Skeletal muscle cell (primary cell): ENCODE data around the gene AHRR.

Experiments
- DNase-seq: peaks from one replicate; pipeline ENCODE4 v3.0.0-alpha.2; 2010; ENCODE audit warnings: low read depth
- H3K4me3 ChIP-seq: 2 replicates; pipeline ENCODE4 v1.5.1; 2011; ENCODE audit warnings: low read depth, mild to moderate bottlenecking, control low read depth, low read length, moderate library complexity

The AHRR gene

DNA sequence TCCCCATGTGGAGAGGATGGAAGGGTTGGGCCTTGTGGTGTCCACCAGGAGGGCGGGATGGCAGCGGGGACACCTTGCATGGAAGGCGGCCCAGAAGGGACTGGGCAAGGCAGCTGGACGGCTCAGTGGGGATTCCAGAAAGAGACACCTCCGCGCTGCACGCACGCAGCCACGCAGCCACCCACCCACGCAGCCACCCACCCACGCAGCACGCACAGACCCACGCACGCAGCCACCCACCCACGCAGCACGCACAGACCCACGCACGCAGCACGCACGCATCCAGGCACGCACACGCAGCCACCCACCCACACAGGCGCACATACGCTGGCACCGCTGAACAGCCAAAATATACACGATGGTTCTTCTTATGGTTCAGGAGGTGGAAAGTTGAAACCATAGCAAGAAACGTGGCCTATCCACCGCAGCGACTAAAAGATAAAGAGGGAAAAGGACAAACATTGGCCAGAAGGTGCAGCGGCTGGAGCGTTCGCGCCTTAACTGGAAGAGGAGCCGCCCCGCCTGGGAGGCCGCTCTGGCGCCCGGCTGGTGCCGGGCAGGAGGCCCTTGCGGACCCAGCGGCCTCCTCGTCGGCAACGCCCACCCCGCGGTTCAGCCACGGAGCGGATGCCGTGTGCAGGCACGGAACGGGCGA, 99.2 kb downstream of the AHRR start:
- DNase-seq, result no peak
- H3K4me3 ChIP-seq, result no peak overlapping the region

GRCh38 chr5:421287-421880, 99.9 kb downstream of the AHRR start:
- no peak for DNase-seq
- no peak overlapping the region for H3K4me3 ChIP-seq

GRCh38 chr5:421901-422300, 100.4 kb downstream of the AHRR start:
- H3K4me3 ChIP-seq, result no peak overlapping the region
- DNase-seq, result no peak

GRCh38 chr5:422323-423232, 101.1 kb downstream of the AHRR start:
- DNase-seq, result no peak
- H3K4me3 ChIP-seq, result no peak overlapping the region

DNA sequence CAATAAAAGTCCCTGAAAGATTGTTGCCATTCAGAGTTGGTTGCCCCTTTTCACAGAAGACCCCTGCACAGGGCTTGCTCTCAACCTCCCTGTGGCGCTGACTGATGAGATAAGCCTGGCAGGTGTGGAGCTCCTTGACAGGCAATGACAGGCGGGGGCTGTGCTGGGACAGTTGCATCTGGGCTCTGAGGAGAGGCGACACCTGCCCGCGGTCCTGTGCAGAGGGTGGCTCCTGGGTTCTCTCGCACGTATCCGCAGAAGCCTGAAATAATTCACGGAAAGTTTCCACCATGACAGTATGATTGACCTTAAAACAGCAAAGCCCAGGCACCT, 101.7 kb downstream of the AHRR start:
- H3K4me3 ChIP-seq, result no peak overlapping the region
- no peak for DNase-seq

DNA sequence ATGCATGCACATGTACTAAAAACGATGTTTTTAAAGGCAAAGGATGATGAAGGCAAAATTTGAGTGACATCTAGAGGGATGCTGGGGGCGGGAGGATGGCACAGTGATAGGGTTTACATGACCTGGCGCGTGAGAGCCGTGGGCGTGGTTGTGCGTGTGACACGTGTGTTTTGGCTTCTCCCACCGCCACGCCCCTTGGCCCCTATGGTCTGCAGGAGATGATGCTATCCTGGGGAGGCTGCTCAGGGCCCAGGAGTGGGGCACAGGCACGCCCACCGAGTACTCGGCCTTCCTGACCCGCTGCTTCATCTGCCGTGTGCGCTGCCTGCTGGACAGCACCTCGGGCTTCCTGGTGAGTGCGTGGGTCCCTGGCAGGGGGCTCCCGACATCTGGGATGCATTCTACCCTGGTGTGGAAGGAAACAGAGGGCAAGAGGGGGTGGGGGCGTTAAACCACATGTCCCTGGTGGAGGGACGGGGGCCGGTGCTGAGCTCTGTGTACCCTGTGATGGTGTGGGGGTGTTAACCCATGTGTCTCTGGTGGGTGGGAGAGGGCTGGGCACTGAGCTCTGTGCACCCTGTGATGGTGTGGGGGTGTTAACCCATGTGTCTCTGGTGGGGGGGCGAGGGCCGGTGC, 102.2 kb downstream of the AHRR start:
- no peak overlapping the region for H3K4me3 ChIP-seq
- no peak for DNase-seq

- H3K4me3 ChIP-seq, result no peak overlapping the region
- DNase-seq, result no peak
Measured at GRCh38 chr5:424301-425110, 103.0 kb downstream of the AHRR start.

DNA sequence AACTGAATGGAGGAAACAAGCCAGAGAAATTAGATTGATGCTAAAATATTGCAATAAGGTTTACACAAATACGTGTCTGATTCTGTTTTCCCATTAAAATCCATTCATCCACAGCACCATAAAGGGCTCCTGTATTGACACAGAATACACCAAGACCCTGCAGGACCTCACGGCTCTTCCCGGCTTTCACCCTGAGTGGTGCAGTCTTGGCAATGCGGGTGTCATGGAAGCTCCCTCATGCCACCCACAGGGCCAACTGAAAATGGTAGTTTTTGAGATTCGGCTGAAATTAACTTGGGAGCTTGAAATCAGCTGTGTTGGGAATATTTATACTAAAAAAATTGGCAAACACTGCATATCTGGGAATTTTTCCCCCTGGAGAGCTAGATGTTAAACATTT, 104.2 kb downstream of the AHRR start:
- no peak overlapping the region for H3K4me3 ChIP-seq
- no peak for DNase-seq

DNA sequence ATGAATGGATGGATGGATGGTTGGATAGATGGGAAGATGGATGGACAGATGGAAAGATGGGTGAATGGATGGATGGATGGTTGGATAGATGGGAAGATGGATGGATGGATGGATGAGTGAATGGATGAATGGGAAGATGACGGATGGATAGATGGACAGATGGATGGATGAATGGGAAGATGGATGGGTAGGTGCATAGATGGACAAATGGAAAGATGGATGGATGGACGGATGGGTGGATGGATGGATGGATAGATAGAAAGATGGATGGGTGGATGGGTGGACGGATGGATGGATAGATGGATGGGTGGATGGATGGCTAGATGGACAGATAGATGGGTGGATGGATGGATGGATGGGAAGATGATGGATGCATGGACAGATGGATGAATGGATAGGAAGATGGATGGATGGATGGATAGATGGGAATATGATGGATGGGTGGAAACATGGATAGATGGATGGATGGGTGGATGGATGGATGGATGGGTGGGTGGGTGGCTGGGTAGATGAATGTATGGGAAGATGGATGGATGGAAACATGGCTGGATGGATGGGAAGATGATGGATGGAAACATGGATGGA, 105.0 kb downstream of the AHRR start:
- no peak overlapping the region for H3K4me3 ChIP-seq
- no peak for DNase-seq

DNA sequence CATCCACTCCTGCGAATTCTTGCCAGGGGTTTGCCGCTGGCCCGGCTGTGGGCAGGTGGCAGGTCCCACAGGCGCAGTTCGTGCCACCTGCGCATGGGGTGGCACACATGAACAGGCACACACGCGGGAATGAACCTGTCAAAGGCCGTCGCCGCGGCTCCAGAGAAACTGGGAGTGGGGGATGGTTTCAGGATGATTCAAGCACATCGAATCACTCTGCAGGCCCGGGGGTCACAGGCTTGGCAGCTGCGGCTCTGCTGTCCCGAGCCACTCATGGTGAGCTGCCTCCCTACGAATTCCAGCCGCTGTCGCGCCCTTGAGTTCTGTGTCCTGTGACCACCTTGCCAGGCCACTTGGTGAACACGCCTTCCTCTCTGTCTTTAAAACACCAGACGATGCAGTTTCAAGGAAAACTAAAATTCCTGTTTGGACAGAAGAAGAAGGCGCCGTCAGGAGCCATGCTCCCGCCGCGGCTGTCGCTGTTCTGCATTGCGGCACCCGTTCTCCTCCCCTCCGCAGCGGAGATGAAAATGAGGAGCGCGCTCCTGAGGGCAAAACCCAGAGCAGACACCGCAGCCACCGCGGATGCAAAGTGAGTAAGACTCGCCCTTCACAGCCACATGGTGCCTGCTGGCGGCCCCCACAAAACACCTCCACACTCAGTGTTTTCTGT, 106.0 kb downstream of the AHRR start:
- DNase-seq, result no peak
- H3K4me3 ChIP-seq, result no peak overlapping the region

GRCh38 chr5:428219-428618, 106.7 kb downstream of the AHRR start:
- no peak overlapping the region for H3K4me3 ChIP-seq
- DNase-seq, result no peak

DNA sequence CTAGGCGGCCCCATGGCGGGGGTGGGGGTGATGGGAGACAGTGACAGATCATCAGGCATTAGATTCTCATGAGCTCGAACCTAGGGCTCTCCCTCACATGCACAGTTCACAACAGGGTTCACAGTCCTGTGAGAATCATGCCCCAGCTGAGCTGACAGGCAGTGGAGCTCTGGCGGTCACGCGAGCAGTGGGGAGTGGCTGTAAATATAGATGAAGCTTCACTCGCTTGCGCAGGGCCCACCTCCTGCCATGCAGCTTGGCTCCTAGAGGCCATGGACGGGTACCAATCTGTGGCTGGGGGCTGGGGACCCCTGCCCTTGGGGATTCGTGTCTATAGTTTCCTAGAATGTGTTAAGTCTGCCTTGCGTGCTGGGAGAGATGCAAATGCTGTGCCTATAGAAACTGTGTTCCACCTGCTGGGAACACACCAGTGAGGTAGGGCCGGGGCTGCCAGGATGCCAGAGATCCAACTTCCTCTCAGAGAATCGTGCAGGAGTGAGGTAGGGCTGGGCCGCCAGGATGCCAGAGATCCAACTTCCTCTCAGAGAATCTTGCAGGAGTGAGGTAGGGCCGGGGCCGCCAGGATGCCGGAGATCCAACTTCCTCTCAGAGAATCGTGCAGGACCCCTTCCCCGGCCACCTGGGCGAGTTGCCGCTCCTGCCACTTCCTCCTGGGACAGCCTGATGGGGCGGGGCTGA, 107.4 kb downstream of the AHRR start:
- H3K4me3 ChIP-seq, result no peak overlapping the region
- DNase-seq, result no peak

- no peak overlapping the region for H3K4me3 ChIP-seq
- no peak for DNase-seq
Measured at GRCh38 chr5:429453-430188, 108.1 kb downstream of the AHRR start.

DNA sequence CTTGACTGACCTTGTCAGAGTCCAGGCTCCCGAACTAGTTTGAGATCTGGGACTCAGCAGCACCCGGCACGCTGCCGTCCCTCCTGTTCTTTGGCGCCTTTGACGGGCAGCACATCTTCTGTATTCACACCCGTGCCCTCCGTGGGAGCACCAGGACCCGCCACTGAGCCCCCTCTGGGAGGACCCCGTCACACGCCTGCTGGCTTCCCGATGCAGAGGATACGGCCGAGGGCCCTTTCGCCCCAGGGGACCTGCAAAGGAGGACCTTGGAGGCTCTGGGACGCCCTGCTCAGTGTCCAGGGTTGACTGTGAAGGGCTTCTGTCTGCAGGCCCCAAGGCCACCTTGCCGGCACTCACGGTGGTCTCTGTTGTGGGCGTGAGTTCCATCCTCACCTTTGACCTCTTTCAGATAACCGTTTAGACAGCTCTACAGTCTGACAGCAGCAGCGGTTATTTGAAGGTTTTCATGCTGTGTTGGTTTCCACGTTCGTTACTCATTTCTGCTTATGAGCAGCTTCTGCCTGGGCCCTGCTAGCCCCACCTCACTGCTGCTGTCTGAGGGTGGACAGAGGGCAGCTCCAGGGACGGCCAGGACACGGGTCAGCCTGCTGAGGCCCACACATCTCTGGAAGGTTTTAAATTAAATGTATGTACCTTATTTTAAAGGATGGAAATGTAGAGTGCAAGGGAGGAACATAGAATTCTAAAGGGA, 108.9 kb downstream of the AHRR start:
- H3K4me3 ChIP-seq, result no peak overlapping the region
- no peak for DNase-seq

- DNase-seq, result no peak
- H3K4me3 ChIP-seq, result no peak overlapping the region
Measured at GRCh38 chr5:431001-431710, 109.6 kb downstream of the AHRR start.

DNA sequence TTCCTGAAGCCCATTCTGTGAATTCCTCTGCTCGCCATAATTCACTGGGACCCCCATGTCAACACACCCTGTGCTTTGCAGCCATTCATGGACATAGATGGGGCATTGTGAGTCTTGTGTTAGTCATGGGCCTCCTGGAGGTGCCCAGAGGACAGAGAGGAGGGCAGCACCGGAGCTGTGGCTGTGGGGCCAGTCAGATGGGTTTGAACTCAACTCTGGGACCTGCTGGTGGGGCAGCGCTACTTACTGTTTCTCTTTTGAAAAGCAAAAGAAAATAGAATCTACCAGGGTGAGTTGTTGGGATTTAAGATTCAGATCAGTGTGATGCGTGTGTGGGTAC, 110.2 kb downstream of the AHRR start:
- no peak for DNase-seq
- no peak overlapping the region for H3K4me3 ChIP-seq
